Lower leg skin (tissue), 4 donors: ENCODE results near the gene TGFB2. TPM values are rescaled to one million over a fixed set of nuclear protein-coding genes. Genes with fewer than 3 reads are reported as not detected.

ENCODE experiments used
- DNase-seq, 2 donors: peaks; one replicate each; pipeline ENCODE4 v3.0.0-alpha.2; 2019; ENCODE audit warnings: low spot score in 2 of 2
- H3K4me3 ChIP-seq: fragments of 200-600 bp; sonication (generic); 2 replicates; pipeline ENCODE4 v1.5.1; 2017; ENCODE audit warnings: mild to moderate bottlenecking, low read depth; ENCODE audit not compliant: poor library complexity, severe bottlenecking
- POLR2A ChIP-seq, 2 donors: fragments of 450-650 bp; IDR thresholded peaks; one replicate each; pipeline ENCODE4 v1.6.1; 2016 to 2017; ENCODE audit warnings: antibody characterized with exemption in 2 of 2, mild to moderate bottlenecking in 1 of 2, moderate library complexity in 1 of 2
- WGBS, 2 donors: methylation state at CpG; one replicate each; pipeline ENCODE4 v1.1.5; 2018; 5-methylcytosine and 5-hydroxymethylcytosine counted together
- intact Hi-C: fragments of 100-400 bp; cut with DNase I; formaldehyde crosslinking; loops from one replicate; pipeline ENCODE4 v1.15.0; 2023; ENCODE audit warnings: low total_unique reads
- total RNA-seq, 4 donors: library from RNA; depleted of rRNA; stranded (reverse); fragments of >200 nt; gene quantifications; one replicate each; pipeline ENCODE4 v1.1.0, GENCODE V29; 2016
- TF ChIP-seq, protein P1 (sequence below), 3 donors: fragments of 450-650 bp; IDR thresholded peaks; one replicate each; pipeline ENCODE4 v1.5.1; 2016; ENCODE audit warnings: antibody characterized with exemption in 3 of 3, mild to moderate bottlenecking in 3 of 3, moderate library complexity in 2 of 3

TGFB2 gene
- total RNA-seq, 4 donors from 2014 or later = 0.55 to 2.9 (median 1.8) TPM

DNA sequence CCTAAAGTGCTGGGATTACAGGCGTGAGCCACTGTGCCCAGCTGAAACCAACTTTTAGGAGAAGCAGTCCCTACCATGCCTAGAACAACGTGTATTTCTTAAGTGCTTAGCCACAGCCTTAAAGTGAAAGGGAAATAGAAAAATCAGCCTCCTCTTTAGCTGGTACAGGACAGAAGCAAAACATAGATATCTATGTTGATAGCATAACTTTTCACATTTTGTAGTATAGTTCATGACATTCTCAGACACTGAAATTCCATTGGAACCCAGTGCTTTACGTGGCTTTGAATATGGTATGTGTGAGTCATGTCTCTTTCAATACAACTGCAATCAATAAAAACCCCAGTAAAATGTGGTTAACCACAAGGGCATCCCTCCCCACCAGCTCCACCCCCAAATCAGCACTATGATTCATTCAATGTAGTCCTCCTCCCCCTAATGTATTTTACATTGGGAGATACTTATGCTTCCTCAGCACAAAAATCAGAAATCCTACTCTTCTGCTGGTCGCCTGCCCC, 32.1 kb downstream of the TGFB2 start:
- DNase-seq = no peak
- no peak for TF ChIP-seq POLR2A (IDR thresholded peaks at IDR 0.05)
- TF ChIP-seq, protein P1, sequence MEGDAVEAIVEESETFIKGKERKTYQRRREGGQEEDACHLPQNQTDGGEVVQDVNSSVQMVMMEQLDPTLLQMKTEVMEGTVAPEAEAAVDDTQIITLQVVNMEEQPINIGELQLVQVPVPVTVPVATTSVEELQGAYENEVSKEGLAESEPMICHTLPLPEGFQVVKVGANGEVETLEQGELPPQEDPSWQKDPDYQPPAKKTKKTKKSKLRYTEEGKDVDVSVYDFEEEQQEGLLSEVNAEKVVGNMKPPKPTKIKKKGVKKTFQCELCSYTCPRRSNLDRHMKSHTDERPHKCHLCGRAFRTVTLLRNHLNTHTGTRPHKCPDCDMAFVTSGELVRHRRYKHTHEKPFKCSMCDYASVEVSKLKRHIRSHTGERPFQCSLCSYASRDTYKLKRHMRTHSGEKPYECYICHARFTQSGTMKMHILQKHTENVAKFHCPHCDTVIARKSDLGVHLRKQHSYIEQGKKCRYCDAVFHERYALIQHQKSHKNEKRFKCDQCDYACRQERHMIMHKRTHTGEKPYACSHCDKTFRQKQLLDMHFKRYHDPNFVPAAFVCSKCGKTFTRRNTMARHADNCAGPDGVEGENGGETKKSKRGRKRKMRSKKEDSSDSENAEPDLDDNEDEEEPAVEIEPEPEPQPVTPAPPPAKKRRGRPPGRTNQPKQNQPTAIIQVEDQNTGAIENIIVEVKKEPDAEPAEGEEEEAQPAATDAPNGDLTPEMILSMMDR (IDR thresholded peaks at IDR 0.05) = no peak
- H3K4me3 ChIP-seq = no peak overlapping the region
- WGBS, 2 donors = 53 to 55% methylated on average over 4 of the region's 4 CpGs
- intact Hi-C loops = no loop called here

DNA sequence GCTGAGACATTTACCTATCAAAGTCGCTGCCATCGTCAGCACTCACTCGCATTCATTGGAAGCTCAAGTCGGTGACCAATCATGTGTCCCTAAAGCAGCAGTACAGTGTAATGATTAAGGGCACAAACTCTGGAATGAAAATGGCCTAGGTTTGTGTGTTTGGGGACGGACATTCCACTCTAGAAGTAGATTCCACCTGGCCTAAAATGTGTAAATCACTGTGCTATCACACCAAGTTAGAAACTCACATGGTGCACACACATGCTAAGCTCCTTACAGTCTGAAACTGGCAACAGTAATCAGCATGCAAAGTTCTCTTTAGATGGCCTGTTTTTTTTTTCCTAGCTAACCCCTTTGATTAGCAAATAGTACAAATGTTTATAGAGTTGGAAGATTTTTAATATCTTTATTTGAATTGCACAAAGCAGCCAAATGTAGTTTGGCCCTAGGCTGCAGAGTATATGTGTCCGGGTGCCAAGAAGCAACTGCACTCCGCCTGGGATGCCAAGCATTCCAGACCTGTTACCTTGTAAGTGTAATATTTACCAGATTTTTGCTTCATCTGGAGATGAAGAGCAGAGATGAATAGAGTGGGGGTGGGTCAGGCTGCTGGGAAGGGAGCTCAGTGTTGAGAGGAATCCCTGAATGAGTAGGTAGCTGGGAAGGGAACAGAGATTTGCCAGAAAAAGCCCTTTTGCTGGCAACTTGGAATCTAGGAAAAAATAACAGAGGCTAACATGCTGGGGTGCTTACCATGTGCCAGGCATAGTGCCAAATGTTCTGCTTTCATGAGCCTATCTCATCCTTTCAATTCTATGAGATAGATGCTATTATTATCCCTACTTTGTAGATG, 35.2 kb downstream of the TGFB2 start:
- WGBS, 2 donors = 57 to 61% methylated on average over 7 of the region's 7 CpGs
- intact Hi-C loops = no loop called here
- no peak overlapping the region for H3K4me3 ChIP-seq
- peak in 1 of 2 donors; percentile 24 for DNase-seq
- no peak for TF ChIP-seq POLR2A (IDR thresholded peaks at IDR 0.05)
- TF ChIP-seq, protein P1 (IDR thresholded peaks at IDR 0.05) = no peak

DNA sequence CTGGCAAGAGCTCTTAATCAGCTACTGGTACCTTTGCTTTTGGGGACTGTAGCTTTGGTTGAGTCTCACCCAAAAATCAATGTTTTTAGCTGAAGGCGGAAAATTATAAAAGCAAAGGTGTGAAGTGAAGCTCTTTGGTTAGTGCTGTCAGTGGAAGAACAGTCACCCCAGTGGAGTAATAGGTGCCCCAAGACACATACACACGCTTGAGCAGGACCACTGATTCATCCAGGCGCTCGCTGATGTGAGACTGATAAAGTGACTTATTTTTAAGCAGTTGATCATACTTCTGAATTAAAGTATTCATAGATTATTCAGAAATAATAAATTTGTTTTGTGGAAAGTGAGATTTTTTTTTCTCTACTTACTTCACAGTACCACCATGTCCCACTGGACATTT, 37.1 kb downstream of the TGFB2 start:
- intact Hi-C loops = no loop called here
- DNase-seq = no peak

DNA sequence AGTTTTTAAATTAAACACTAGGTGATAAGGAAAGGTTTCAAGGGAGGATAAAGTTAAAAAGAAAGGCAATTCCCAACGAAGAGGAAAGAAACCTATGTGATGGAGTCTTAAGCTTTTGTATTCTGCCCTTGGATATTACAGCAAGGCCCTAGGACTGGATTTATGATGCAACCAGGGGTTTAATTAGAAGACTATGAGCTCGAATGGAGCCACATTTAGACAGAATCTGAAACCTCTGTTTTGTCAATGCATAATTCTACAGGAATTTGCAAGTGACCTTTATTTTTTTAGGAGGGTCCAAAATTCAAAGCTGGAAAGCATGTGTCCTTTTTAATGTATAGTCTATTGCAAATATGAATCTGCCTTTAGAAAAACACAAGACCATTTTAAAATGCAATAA, 37.9 kb downstream of the TGFB2 start:
- TF ChIP-seq, protein P1 (IDR thresholded peaks at IDR 0.05) = no peak
- no peak for TF ChIP-seq POLR2A (IDR thresholded peaks at IDR 0.05)
- WGBS, 2 donors = 72 to 73% methylated on average over 2 of the region's 2 CpGs
- intact Hi-C loops = no loop called here

More for the DNA sequence above, 37.1 kb downstream of the TGFB2 start:
- TF ChIP-seq, protein P1 (IDR thresholded peaks at IDR 0.05) = no peak
- no peak for TF ChIP-seq POLR2A (IDR thresholded peaks at IDR 0.05)
- no peak overlapping the region for H3K4me3 ChIP-seq
- 95 to 98% methylated on average over 4 of the region's 4 CpGs for WGBS, 2 donors

DNA sequence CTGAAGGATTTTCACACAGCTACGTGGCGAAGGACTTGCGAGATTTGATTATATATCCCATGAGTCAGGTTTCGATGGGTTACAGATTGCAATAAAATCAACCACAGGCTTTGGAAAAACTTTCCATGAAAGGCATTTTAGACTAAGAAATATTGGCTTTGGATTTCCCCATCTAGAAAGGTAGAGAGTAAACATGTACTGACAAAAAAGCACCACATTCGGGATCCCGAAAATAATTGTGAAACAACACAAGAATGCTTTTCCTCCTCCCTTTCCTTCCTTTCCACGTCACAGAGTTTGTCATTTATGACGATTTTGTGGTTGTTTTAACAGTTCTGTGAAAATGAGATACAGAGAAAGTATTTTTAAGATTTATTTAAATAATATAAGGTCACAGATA, 38.5 kb downstream of the TGFB2 start:
- WGBS, 2 donors = 80% methylated on average over 8 of the region's 8 CpGs
- no peak for DNase-seq
- intact Hi-C loops = no loop called here
- no peak overlapping the region for H3K4me3 ChIP-seq
- TF ChIP-seq, protein P1 (IDR thresholded peaks at IDR 0.05) = no peak
- TF ChIP-seq POLR2A (IDR thresholded peaks at IDR 0.05) = no peak

More for the DNA sequence above, 37.9 kb downstream of the TGFB2 start:
- DNase-seq = no peak
- no peak overlapping the region for H3K4me3 ChIP-seq
